Myocyte (in vitro differentiated cells): ENCODE data around the gene CFAP65. TPM values are rescaled to one million over a fixed set of nuclear protein-coding genes. Genes with fewer than 3 reads are reported as not detected.

ENCODE experiments used
- DNase-seq: peaks from one replicate; pipeline ENCODE4 v3.0.0-alpha.2; 2012; ENCODE audit warnings: low read depth
- total RNA-seq: library from RNA; depleted of rRNA; stranded (reverse); fragments of >200 nt; gene quantifications from 2 replicates; pipeline ENCODE4 v1.2.3, GENCODE V29; 2014

CFAP65 gene
- total RNA-seq, 1 donor from 2014 or later, result 0.05 TPM

- no peak for DNase-seq
These were observed 23.9 kb downstream of the CFAP65 start for GRCh38 chr2:219017201-219017931.

DNA sequence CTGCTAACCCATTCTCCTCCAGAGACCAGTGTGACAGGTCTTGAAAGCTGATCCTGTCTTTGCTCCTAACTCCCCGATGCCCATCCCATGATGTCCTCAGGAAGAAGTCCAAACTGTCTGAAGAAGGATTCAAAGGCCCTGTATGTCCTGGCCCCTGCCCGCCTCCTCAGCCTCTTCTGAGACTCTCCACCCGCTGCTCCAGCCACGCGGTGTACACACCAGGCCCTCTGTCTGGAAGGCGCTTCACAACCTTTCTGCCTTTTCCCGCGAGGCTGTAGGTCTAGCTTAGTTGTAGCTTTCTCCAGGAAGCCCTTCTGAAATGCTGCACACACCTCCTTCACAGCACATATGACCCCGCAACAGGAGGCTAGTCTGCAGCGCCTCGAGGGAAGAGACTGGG lies 24.6 kb downstream of the CFAP65 start:
- no peak for DNase-seq

GRCh38 chr2:219010873-219011272 lies 30.4 kb downstream of the CFAP65 start:
- peak; percentile 18 for DNase-seq

DNA sequence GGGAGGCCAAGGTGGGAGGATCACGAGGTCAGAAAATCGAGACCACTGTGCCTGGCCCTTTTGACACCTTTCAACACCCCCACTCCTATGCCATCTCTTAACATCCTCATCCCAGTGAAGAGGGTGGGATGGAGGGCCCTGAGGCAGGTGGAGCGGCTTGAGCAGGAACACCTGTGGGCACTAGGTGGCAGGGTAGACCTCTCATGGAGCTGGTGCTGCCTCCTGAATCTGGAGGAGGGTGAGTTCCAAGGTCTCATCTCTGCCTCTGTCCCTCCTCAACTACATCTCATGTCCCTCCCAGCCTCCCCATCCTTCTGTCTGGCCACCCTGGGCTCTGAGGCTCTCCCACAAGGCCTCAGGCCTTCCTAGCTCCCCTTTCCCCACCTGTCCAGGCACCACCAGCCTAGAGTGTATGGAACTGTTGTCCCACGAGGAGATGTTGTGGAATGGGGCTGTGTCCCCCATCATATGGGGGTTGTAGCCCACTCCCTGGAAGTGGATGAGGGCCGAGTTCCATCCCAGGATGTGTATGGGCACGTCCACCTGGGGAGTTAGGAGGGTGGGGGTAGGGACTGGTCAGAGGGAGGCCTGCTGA lies 31.1 kb downstream of the CFAP65 start:
- no peak for DNase-seq

GRCh38 chr2:219009294-219009693 lies 32.0 kb downstream of the CFAP65 start:
- DNase-seq, result no peak

- no peak for DNase-seq
These were observed 37.3 kb downstream of the CFAP65 start for GRCh38 chr2:219003979-219004378.

DNA sequence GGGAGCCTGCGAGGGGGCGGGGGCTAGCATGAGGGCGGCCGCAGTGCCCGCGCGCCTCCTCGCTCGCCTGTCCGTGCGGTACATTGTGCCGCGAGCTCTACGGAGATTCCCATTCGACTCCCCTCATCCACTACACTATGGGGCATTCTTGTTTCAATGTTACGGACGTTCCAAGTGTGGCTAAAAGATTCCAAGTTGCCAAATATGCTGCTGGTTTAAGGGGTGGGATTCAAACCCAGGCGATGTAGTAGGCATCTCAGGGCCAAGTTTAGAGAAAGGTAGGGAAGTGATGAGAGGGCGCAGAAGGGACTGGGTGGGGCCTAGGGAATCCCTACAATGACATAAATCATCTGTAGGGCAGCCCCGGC lies 38.1 kb downstream of the CFAP65 start:
- DNase-seq, result no peak

GRCh38 chr2:219002395-219003266 lies 38.7 kb downstream of the CFAP65 start:
- no peak for DNase-seq

GRCh38 chr2:219001577-219002394 lies 39.5 kb downstream of the CFAP65 start:
- no peak for DNase-seq

DNA sequence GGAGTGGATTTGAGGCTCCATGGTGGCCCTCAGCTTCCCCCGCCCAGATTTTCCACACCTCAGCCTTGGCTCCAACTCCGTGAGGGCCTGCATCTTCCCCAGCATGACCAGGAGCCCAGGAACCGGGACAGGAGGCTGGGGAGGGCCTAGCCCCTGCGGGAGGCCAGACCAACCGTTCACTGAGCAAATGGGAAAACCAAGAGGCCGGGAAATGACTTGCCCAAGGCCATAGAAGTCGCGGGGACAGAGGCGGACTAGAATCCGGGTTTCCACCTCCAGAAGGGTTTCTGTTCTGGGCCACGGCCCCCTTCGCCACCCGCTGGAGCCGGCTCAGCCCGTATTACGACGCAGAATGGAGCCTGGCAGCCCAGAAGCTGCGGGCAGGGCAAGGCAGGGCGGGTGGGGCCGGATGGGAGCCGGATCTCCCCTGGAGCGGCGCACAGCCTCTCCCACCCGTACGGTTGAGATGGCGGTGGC lies 40.2 kb downstream of the CFAP65 start:
- DNase-seq, result no peak

GRCh38 chr2:219000569-219000960 lies 40.8 kb downstream of the CFAP65 start:
- no peak for DNase-seq

DNA sequence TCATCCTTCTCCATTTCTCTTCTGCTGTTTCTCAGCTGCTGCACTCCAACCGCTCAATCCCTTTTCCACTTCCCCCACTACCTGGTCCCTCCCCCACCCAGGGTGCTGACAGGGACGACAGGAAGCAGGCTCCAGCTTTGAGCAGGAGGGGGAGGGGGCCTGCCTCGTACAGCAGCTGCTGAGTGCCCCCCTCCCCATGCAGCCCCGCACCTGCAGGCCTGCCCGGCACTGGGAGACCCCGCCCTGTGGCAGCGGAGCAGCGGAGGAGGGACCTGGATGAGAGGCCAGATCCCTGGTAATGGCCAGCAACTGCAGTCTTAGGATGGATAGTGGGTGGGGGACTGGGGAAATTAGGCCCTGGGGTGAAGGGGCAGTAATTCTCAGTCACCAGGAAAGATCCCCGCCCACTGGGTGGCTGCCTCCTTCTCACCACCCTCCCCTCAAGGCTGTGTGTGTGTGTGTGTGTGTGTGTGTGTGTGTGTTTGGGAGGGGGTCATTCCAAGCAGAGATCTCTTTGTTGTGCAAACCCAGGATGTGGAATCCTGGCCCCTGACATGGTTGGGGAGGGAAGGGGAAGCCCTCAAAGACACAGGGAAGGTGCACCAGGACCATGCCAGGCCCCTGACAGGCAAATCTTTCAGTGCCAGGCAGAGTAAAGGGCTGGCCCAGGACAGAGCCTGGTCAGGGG lies 41.3 kb downstream of the CFAP65 start:
- DNase-seq, result no peak

- DNase-seq, result no peak
These were observed 42.1 kb downstream of the CFAP65 start for GRCh38 chr2:218999021-218999880.

DNA sequence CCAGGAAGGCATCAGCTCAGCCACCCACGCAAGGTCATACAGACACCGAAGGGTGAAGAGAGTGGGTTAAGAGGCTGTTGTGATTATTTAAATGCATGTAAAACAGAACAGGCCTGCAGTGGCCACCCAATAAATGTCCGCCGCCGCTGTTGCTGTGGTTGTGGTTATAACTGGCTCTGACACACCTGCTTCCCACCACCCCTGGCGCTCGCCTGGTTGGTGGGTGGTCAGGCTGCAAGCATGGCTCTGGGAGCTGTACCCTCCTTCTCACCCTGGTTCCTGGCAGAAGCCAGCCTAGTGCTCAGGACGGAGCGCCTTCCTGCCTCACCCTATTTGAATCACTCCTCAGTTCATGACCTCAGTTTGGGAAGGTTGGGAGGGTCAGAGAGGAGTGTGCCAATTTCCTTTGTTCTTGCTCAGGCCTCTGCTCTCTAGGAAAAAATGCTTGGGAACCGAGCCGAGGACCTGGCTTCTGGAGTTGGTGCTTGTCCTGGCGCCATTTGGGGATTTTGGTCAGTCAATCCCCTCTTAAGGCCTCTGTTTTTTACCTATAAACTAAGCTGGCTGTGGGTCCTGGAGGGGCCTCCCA lies 42.8 kb downstream of the CFAP65 start:
- DNase-seq, result no peak

- no peak for DNase-seq
These were observed 43.6 kb downstream of the CFAP65 start for GRCh38 chr2:218997731-218998130.

GRCh38 chr2:218996937-218997336 lies 44.4 kb downstream of the CFAP65 start:
- peak; percentile 40 for DNase-seq

DNA sequence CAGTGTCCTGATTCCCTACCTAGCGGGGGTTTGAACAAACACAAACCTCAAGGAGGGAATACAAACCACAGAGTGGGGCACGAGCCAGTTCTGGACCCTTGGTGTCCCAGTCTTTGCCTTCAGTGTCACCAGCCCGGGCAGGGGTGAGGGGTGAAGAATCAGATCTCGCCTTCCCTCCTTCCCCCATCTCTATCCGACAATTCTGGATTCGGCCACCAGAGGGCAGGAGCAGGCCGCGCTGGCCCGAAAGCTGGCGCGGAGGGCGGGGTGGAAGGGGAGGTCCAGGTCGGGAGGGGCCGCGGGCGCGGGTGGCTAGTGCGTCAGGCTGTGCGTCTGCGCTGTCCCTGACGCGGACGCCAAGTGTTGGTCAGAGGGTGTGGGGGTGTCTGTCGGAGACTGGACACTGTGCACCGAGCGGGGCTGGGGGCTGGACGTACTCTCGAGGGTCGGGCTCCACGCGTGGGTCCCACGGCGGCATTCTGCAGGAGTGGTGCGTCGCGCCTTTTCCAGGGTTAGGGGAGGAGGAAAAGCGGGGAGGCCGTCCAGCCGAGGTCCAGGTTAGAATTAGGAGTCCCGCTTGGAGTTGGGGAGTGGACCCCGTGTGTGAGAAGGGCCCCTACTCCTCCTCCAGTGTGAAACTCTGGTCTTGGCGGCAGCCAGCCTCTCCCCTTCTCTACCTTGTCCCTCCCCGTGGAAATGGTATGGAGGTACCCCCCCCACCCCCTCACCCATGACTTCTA lies 45.2 kb downstream of the CFAP65 start:
- DNase-seq, result peak; percentile 82

DNA sequence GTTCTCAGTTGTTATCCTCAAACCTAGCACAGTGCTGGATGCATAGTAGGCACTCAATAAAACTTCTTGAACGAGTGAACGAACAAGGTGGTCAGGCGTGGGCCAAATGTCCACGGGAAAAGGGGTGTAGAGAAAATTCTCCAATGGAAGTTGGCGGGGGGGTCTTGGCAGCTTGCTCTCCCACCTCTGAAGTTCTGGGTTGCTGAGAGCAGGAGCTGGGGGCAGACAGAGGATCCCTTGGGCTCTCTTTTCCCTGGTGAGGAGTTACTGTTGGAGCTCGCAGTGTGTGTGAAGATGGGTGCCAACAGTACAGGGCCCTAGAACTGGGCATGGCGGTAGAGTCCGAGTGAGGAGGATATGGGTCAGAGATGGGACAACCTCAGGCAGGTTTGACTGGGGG lies 45.8 kb downstream of the CFAP65 start:
- DNase-seq, result no peak
